NCI-H187 treated with DMSO at 0.1 percent for 48 hours (cell line): ENCODE results near the gene LDLRAD4.

ENCODE experiments used
- DNase-seq: peaks from one replicate; lab custom pipeline; 2025; lab: John Stamatoyannopoulos, UW

LDLRAD4 gene

GRCh38 chr18:13618760-13619438 lies 400.3 kb downstream of the LDLRAD4 start:
- DNase-seq: no peak

- DNase-seq: no peak
Measured at GRCh38 chr18:13619505-13620205, 401.1 kb downstream of the LDLRAD4 start.

GRCh38 chr18:13620206-13620672 lies 401.7 kb downstream of the LDLRAD4 start:
- no peak for DNase-seq

- no peak for DNase-seq
Measured at GRCh38 chr18:13620818-13621445, 402.4 kb downstream of the LDLRAD4 start.

- no peak for DNase-seq
Measured at GRCh38 chr18:13621446-13621849, 402.9 kb downstream of the LDLRAD4 start.

GRCh38 chr18:13621886-13622619 lies 403.5 kb downstream of the LDLRAD4 start:
- DNase-seq: no peak

- no peak for DNase-seq
Measured at GRCh38 chr18:13622751-13623150, 404.2 kb downstream of the LDLRAD4 start.

- no peak for DNase-seq
Measured at GRCh38 chr18:13623348-13623747, 404.8 kb downstream of the LDLRAD4 start.

GRCh38 chr18:13623871-13624270 lies 405.3 kb downstream of the LDLRAD4 start:
- DNase-seq: no peak

- no peak for DNase-seq
Measured at GRCh38 chr18:13624563-13625237, 406.1 kb downstream of the LDLRAD4 start.

- DNase-seq: no peak
Measured at GRCh38 chr18:13625355-13625754, 406.8 kb downstream of the LDLRAD4 start.

- no peak for DNase-seq
Measured at GRCh38 chr18:13625843-13626543, 407.4 kb downstream of the LDLRAD4 start.

- DNase-seq: no peak
Measured at GRCh38 chr18:13626544-13626908, 408.0 kb downstream of the LDLRAD4 start.

- DNase-seq: no peak
Measured at GRCh38 chr18:13627639-13628038, 409.1 kb downstream of the LDLRAD4 start.

GRCh38 chr18:13628211-13628610 lies 409.7 kb downstream of the LDLRAD4 start:
- DNase-seq: no peak

GRCh38 chr18:13629841-13630715 lies 411.5 kb downstream of the LDLRAD4 start:
- peak; percentile 16 for DNase-seq

- DNase-seq: no peak
Measured at GRCh38 chr18:13630716-13631268, 412.2 kb downstream of the LDLRAD4 start.

- no peak for DNase-seq
Measured at GRCh38 chr18:13633700-13634099, 415.1 kb downstream of the LDLRAD4 start.

- DNase-seq: no peak
Measured at GRCh38 chr18:13635046-13635445, 416.5 kb downstream of the LDLRAD4 start.
